ENCODE results near the gene NCOA7. TPM values are rescaled to one million over a fixed set of nuclear protein-coding genes. Genes with fewer than 3 reads are reported as not detected.

NCOA7 gene
- total RNA-seq, 1 experiment from 2014 or later, result 34.2 TPM

DNA sequence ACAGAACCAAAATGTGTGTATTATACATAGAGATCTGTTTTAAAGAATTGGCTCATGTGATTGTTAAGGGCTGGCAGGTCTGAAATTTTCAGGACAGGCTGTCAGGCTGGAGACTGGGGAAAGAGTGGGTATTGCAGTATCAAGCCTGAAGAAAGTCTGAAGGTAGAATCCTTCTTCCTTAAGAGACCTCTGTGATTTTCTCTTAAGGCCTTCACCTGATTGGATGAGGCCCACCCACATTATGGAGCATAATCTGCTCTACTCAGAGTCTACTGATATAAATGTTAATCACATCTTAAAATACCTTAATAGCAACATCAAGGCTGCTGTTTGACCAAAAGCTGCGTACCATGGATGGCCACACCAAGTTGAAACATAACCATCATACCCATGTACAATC lies 122.4 kb downstream of the NCOA7 start:
- Histone ChIP-seq H3K27me3 (ENCODE audit: low read length) (no peaks in the 10 kb centered on the region), H3K79me2 (ENCODE audit: low read length) (0 out of 2 replicates have a peak, but pooled peaks cover 3% of the 10 kb centered on the region), H3K9me2 (replicated peaks; ENCODE audit: insufficient read depth, low read length) (no peaks in the 10 kb centered on the region), H2AFZ (ENCODE audit: low read length) (no peak overlapping the region), H3K27ac (ENCODE audit: low read length) (no peak overlapping the region), H4K20me1 (ENCODE audit: insufficient read depth, low read depth, low read length) (no peaks in the 10 kb centered on the region), H3K4me1 (ENCODE audit: low read length) (peaks cover 36% of the 10 kb centered on the region), H3K9me3 (ENCODE audit: low read length) (no peaks in the 10 kb centered on the region), H3K4me2 (ENCODE audit: low read depth, low read length, poor library complexity, severe bottlenecking) (no peak overlapping the region), H3K4me3 (ENCODE audit: low read length) (no peak overlapping the region), H3K9ac (ENCODE audit: low read length) (no peak overlapping the region), H3K36me3 (ENCODE audit: insufficient read depth, low read length) (peaks cover 20% of the 10 kb centered on the region; the same call in 1 of the 2 replicates)
- DNase-seq, result no peak

DNA sequence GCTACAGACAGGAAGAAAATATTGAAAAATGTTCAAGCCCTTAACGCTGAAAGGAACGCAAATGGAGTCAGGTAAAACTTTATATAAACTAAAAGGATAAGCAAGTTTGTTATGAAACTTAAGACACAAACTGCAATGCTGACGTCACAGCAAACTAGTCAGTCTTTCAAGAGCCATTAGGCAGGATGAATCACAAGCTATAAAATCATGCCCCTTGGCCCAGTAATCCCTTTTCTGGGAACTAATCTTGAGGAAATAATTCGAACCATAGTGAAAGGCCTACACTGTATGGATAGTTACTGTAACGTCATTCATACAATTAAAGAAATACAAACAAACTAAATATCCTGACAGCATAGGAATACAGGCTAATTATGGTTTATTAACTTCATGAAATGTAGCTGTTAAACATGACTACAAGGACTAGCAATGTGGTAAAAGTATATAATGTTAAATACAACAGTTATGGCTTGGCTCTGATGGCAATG lies 123.1 kb downstream of the NCOA7 start:
- peaks cover 20% of the 10 kb centered on the region; the same call in 1 of the 2 replicates for H3K36me3 ChIP-seq (ENCODE audit: insufficient read depth, low read length)
- no peak overlapping the region for H2AFZ ChIP-seq (ENCODE audit: low read length)
- H3K27ac ChIP-seq (ENCODE audit: low read length), result no peak overlapping the region
- no peak for DNase-seq
- H3K4me1 ChIP-seq (ENCODE audit: low read length), result peaks cover 44% of the 10 kb centered on the region
- no peaks in the 10 kb centered on the region for H4K20me1 ChIP-seq (ENCODE audit: insufficient read depth, low read depth, low read length)
- H3K9me3 ChIP-seq (ENCODE audit: low read length), result no peaks in the 10 kb centered on the region
- H3K9ac ChIP-seq (ENCODE audit: low read length), result no peak overlapping the region
- 0 out of 2 replicates have a peak, but pooled peaks cover 3% of the 10 kb centered on the region for H3K79me2 ChIP-seq (ENCODE audit: low read length)
- H3K9me2 ChIP-seq (replicated peaks; ENCODE audit: insufficient read depth, low read length), result no peaks in the 10 kb centered on the region
- no peaks in the 10 kb centered on the region for H3K27me3 ChIP-seq (ENCODE audit: low read length)
- no peak overlapping the region for H3K4me3 ChIP-seq (ENCODE audit: low read length)
- no peak overlapping the region for H3K4me2 ChIP-seq (ENCODE audit: low read depth, low read length, poor library complexity, severe bottlenecking)

DNA sequence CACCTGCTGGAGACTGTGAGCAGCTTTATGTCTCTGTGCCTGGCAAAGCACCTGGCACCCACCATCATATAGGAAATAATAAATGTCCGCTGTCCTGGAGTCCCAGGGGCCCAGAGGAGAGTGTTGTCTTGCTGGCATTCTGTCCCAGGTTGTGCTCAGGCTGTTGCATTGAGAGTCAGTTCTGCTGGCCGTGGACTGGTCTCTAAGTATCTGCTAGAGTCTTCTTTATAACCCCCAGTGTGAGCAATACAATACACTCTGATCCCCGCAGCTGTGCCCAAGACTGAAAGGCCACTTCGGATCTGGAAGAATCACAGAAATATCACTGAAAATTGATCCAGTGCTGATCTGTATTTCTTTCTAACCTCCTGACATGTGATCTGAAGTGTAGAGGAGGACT lies 127.5 kb downstream of the NCOA7 start:
- Histone ChIP-seq H3K9me3 (ENCODE audit: low read length) (no peaks in the 10 kb centered on the region), H3K9me2 (replicated peaks; ENCODE audit: insufficient read depth, low read length) (no peaks in the 10 kb centered on the region), H2AFZ (ENCODE audit: low read length) (no peak overlapping the region), H3K4me1 (ENCODE audit: low read length) (peaks cover 46% of the 10 kb centered on the region), H3K79me2 (ENCODE audit: low read length) (no peaks in the 10 kb centered on the region), H3K36me3 (ENCODE audit: insufficient read depth, low read length) (peaks cover 28% of the 10 kb centered on the region; the same call in 1 of the 2 replicates), H3K27ac (ENCODE audit: low read length) (no peak overlapping the region), H3K4me2 (ENCODE audit: low read depth, low read length, poor library complexity, severe bottlenecking) (peak overlapping the region; percentile 66), H3K4me3 (ENCODE audit: low read length) (peak overlapping the region; percentile 29; the same call in 1 of the 2 replicates), H4K20me1 (ENCODE audit: insufficient read depth, low read depth, low read length) (no peaks in the 10 kb centered on the region), H3K27me3 (ENCODE audit: low read length) (no peaks in the 10 kb centered on the region), H3K9ac (ENCODE audit: low read length) (no peak overlapping the region; the same call in 1 of the 2 replicates)
- DNase-seq, result no peak

DNA sequence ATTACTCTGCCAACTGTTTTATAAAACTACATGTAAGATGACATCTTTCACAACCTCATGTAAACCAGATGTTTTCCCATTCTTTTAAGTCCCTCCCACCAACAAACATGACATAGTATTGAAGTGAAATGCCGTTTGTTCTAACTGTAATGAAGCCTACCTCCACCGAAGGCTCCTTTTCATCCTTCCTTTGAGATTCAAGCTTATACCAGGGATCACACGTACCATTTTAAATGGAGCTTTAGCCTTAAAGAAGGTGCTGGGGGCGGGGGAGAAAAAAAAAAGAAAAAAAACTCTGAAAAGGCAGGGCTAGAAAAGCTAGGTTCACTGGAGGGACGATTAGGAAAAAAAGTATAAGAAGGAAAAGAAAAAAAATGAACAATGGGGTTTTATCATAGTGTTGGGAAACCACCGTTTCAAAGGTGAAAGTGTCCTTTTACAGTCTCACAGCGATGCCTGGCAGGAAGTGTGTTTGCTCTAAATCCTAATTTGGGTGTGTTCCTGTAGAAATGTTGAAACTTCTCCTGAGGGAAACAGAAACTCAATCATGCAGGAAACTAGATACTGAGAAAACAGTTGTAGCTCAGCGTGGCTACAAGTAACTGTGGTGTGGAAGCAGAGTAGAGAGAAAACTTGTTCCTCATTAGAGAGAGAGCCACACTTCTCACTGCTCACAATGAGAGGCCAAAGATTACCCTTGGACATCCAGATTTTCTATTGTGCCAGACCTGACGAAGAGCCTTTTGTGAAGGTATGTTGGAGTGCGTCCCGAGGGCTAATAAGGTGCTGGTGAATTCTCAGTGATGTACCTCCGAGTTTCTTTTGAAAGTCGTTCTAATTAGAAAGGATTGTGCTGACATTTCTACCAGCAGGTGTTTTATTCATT lies 128.2 kb downstream of the NCOA7 start:
- Histone ChIP-seq H3K4me3 (ENCODE audit: low read length) (peak overlapping the region; percentile 29; the same call in 1 of the 2 replicates), H3K9ac (ENCODE audit: low read length) (peak overlapping the region; percentile 40), H3K79me2 (ENCODE audit: low read length) (no peaks in the 10 kb centered on the region), H3K27me3 (ENCODE audit: low read length) (no peaks in the 10 kb centered on the region), H3K36me3 (ENCODE audit: insufficient read depth, low read length) (peaks cover 30% of the 10 kb centered on the region; the same call in 1 of the 2 replicates), H2AFZ (ENCODE audit: low read length) (no peak overlapping the region), H3K4me1 (ENCODE audit: low read length) (peaks cover 46% of the 10 kb centered on the region), H3K9me3 (ENCODE audit: low read length) (no peaks in the 10 kb centered on the region), H4K20me1 (ENCODE audit: insufficient read depth, low read depth, low read length) (no peaks in the 10 kb centered on the region), H3K27ac (ENCODE audit: low read length) (peak overlapping the region; percentile 62), H3K9me2 (replicated peaks; ENCODE audit: insufficient read depth, low read length) (no peaks in the 10 kb centered on the region), H3K4me2 (ENCODE audit: low read depth, low read length, poor library complexity, severe bottlenecking) (peak overlapping the region; percentile 66)
- DNase-seq, result peak; percentile 46

DNA sequence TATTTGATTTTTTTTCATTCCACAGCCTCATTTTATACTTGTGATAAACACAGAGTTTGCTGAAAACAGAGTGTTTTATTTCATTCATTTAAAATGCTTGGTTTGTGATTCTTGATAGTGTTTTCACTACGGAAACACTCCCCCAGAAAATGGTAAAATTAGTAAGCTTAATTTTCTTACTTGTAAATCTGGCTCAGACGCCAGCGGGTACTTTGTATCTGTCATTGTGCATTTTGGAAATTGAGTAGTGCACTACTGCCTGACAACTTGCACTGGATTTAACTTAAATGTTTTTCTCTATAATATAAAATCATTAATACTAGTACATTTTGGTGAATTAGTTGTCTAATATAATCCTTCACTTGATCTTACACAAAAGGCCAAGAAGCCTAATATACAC lies 128.9 kb downstream of the NCOA7 start:
- H3K36me3 ChIP-seq (ENCODE audit: insufficient read depth, low read length), result peaks cover 34% of the 10 kb centered on the region; the same call in 1 of the 2 replicates
- H2AFZ ChIP-seq (ENCODE audit: low read length), result no peak overlapping the region
- H3K27me3 ChIP-seq (ENCODE audit: low read length), result no peaks in the 10 kb centered on the region
- H3K79me2 ChIP-seq (ENCODE audit: low read length), result no peaks in the 10 kb centered on the region
- H3K4me2 ChIP-seq (ENCODE audit: low read depth, low read length, poor library complexity, severe bottlenecking), result peak overlapping the region; percentile 66
- H3K4me3 ChIP-seq (ENCODE audit: low read length), result no peak overlapping the region
- peaks cover 46% of the 10 kb centered on the region for H3K4me1 ChIP-seq (ENCODE audit: low read length)
- peak overlapping the region; percentile 62; the same call in 1 of the 2 replicates for H3K27ac ChIP-seq (ENCODE audit: low read length)
- DNase-seq, result no peak
- no peaks in the 10 kb centered on the region for H3K9me2 ChIP-seq (replicated peaks; ENCODE audit: insufficient read depth, low read length)
- no peaks in the 10 kb centered on the region for H3K9me3 ChIP-seq (ENCODE audit: low read length)
- H4K20me1 ChIP-seq (ENCODE audit: insufficient read depth, low read depth, low read length), result no peaks in the 10 kb centered on the region
- H3K9ac ChIP-seq (ENCODE audit: low read length), result no peak overlapping the region

DNA sequence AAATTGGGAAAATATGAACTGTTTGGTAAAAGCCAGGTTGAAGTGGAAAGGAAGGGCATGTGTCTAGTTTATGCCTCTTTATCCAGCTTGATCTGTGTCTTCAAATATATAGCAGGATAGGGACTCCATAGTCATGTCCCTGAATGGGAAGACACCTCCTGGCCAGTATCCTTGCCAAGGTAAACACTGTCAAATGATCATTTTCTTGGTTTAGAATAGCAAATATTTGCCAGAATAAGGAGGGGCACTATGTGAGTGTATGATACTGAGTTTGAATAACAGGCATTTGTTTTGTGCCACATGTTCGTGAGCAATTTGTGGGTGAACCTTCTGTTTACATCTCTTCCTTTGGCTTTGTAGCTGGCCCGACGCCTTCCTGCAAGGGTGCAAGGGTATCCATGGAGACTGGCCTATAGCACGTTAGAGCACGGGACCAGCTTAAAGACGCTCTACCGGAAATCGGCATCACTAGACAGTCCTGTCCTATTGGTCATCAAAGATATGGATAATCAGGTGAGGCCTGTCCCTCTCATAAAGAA lies 131.6 kb downstream of the NCOA7 start:
- no peak for DNase-seq
- Histone ChIP-seq H3K9ac (ENCODE audit: low read length) (no peak overlapping the region), H3K27me3 (ENCODE audit: low read length) (no peaks in the 10 kb centered on the region), H2AFZ (ENCODE audit: low read length) (no peak overlapping the region), H3K27ac (ENCODE audit: low read length) (no peak overlapping the region), H3K9me2 (replicated peaks; ENCODE audit: insufficient read depth, low read length) (no peaks in the 10 kb centered on the region), H3K79me2 (ENCODE audit: low read length) (no peaks in the 10 kb centered on the region), H3K4me3 (ENCODE audit: low read length) (no peak overlapping the region), H3K4me1 (ENCODE audit: low read length) (peaks cover 26% of the 10 kb centered on the region), H3K4me2 (ENCODE audit: low read depth, low read length, poor library complexity, severe bottlenecking) (no peak overlapping the region), H3K9me3 (ENCODE audit: low read length) (no peaks in the 10 kb centered on the region), H3K36me3 (ENCODE audit: insufficient read depth, low read length) (peaks cover 26% of the 10 kb centered on the region; the same call in 1 of the 2 replicates), H4K20me1 (ENCODE audit: insufficient read depth, low read depth, low read length) (no peaks in the 10 kb centered on the region)

DNA sequence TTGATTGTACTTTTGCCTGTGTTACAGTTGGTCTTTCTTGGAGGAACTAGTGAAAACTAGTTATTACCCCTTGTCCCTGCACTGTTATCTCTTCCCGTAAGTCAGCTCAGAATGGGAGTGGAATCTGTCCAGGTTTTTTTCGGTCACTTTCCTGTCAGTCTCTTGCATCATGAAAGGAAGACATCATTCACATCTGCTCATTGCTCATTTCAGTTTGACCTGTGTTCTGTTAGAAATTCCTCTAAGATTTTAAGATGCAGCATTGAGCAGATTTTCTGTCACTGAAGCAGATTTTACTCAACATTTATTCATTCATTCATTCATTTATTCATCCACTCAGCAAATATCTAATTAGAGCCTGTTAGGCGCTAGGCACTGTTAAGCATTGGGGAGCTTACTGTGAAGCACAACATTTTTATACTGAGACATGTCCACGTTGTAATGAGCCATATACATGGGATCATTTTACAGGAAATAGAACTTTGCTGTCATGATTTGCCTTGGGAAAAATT lies 132.7 kb downstream of the NCOA7 start:
- H3K79me2 ChIP-seq (ENCODE audit: low read length), result no peaks in the 10 kb centered on the region
- H3K27ac ChIP-seq (ENCODE audit: low read length), result no peak overlapping the region
- no peak overlapping the region for H2AFZ ChIP-seq (ENCODE audit: low read length)
- no peaks in the 10 kb centered on the region for H3K9me2 ChIP-seq (replicated peaks; ENCODE audit: insufficient read depth, low read length)
- no peaks in the 10 kb centered on the region for H4K20me1 ChIP-seq (ENCODE audit: insufficient read depth, low read depth, low read length)
- H3K36me3 ChIP-seq (ENCODE audit: insufficient read depth, low read length), result peaks cover 36% of the 10 kb centered on the region; the same call in 1 of the 2 replicates
- no peak overlapping the region for H3K4me3 ChIP-seq (ENCODE audit: low read length)
- peaks cover 16% of the 10 kb centered on the region for H3K4me1 ChIP-seq (ENCODE audit: low read length)
- H3K9ac ChIP-seq (ENCODE audit: low read length), result no peak overlapping the region
- H3K27me3 ChIP-seq (ENCODE audit: low read length), result no peaks in the 10 kb centered on the region
- no peak overlapping the region for H3K4me2 ChIP-seq (ENCODE audit: low read depth, low read length, poor library complexity, severe bottlenecking)
- DNase-seq, result no peak
- no peaks in the 10 kb centered on the region for H3K9me3 ChIP-seq (ENCODE audit: low read length)

DNA sequence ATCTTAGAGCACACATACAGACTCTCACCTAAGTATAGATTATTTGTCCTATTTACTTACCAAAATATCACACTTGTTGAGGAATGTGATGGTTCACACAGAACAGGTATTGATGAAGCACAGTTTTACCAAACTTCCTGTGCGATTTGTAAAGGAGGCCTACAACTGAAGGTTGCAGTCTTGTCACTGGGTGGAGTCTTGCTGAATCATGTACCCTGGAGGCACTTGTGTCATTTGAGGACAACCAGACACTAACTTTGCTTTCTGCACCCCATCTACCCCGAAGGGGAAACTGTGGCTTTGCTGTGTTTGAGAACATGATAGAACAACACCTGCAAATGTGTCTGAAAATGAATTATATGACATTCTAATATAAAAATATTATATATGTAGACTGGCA lies 133.4 kb downstream of the NCOA7 start:
- Histone ChIP-seq H3K36me3 (ENCODE audit: insufficient read depth, low read length) (peaks cover 36% of the 10 kb centered on the region; the same call in 1 of the 2 replicates), H3K9ac (ENCODE audit: low read length) (no peak overlapping the region), H3K9me2 (replicated peaks; ENCODE audit: insufficient read depth, low read length) (no peaks in the 10 kb centered on the region), H3K4me2 (ENCODE audit: low read depth, low read length, poor library complexity, severe bottlenecking) (no peak overlapping the region), H3K9me3 (ENCODE audit: low read length) (no peaks in the 10 kb centered on the region), H3K27me3 (ENCODE audit: low read length) (no peaks in the 10 kb centered on the region), H3K79me2 (ENCODE audit: low read length) (no peaks in the 10 kb centered on the region), H3K4me1 (ENCODE audit: low read length) (peaks cover 8% of the 10 kb centered on the region), H3K27ac (ENCODE audit: low read length) (no peak overlapping the region), H2AFZ (ENCODE audit: low read length) (no peak overlapping the region), H3K4me3 (ENCODE audit: low read length) (no peak overlapping the region), H4K20me1 (ENCODE audit: insufficient read depth, low read depth, low read length) (no peaks in the 10 kb centered on the region)
- no peak for DNase-seq
